ENCODE data around the gene SLC17A1.

DNA sequence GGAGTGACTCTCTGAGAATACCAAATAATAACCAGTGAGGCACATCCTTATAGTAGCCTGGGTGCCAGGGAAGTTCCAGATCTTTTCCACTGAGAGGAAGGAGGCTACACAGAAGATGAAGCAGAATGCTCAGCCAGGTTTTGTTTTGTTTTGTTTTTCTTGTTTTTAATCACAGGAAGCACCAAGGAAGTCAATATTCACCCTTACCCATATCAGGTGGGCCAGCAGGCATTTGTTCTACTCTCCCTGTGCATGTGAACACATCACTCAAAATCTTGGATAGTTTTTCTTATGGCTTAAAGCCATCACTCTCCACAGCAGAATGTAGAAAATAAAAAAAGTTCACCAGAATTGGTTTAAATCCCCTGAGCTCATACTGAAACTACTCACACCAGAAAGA, 10.5 kb downstream of the SLC17A1 start:
- TF ChIP-seq POLR2A (IDR thresholded peaks at IDR 0.05; ENCODE audit: extremely low read depth, insufficient read length) (no peak), MYC (IDR thresholded peaks at IDR 0.05; ENCODE audit: low read depth, low read length) (no peak)
